Trophoblast cell (in vitro differentiated cells and primary cell): ENCODE results near the gene ZNF215.
"Not testable (repeated sequence)": the region's sequence is repeated elsewhere in the genome, so short reads cannot be mapped to it uniquely, and the experiment has no call there.

ENCODE experiments used
- DNase-seq, 2 donors: peaks; one replicate each; pipeline ENCODE4 v3.0.0-alpha.2; 2016
- H2AFZ ChIP-seq: 2 replicates; pipeline ENCODE4 v1.6.1; 2013; ENCODE audit warnings: low read length, moderate library complexity, mild to moderate bottlenecking; ENCODE audit not compliant: insufficient read depth, poor library complexity
- H2AK5ac ChIP-seq: 2 replicates; pipeline ENCODE4 v1.6.1; 2013; ENCODE audit warnings: mild to moderate bottlenecking, low read length
- H2BK120ac ChIP-seq: 2 replicates; pipeline ENCODE4 v1.6.1; 2013; ENCODE audit warnings: low read length, mild to moderate bottlenecking, moderate library complexity; ENCODE audit not compliant: insufficient read depth, poor library complexity
- H2BK12ac ChIP-seq: 2 replicates; pipeline ENCODE4 v1.6.1; 2013; ENCODE audit warnings: mild to moderate bottlenecking, low read length, moderate library complexity
- H2BK5ac ChIP-seq: 2 replicates; pipeline ENCODE4 v1.6.1; 2013; ENCODE audit warnings: low read length, low read depth, moderate library complexity, mild to moderate bottlenecking; ENCODE audit not compliant: poor library complexity
- H3K14ac ChIP-seq: 2 replicates; pipeline ENCODE4 v1.6.1; 2013; ENCODE audit warnings: mild to moderate bottlenecking, low read length
- H3K18ac ChIP-seq: 2 replicates; pipeline ENCODE4 v1.6.1; 2013; ENCODE audit warnings: mild to moderate bottlenecking, low read length
- H3K23ac ChIP-seq: 2 replicates; pipeline ENCODE4 v1.6.1; 2013; ENCODE audit warnings: low read length
- H3K27ac ChIP-seq: 2 replicates; pipeline ENCODE4 v1.5.1; 2013; ENCODE audit warnings: low read depth, mild to moderate bottlenecking, inconsistent platforms, low read length, moderate library complexity
- H3K27me3 ChIP-seq: 2 replicates; pipeline ENCODE4 v1.6.1; 2013; ENCODE audit warnings: inconsistent platforms, mild to moderate bottlenecking, low read length, moderate library complexity; ENCODE audit not compliant: insufficient read depth
- H3K36me3 ChIP-seq, 2 experiments: 1 replicate in 1 of 2; 2 replicates in 1 of 2; pipeline ENCODE4 v1.6.1; 2013; ENCODE audit warnings: low read length in 2 of 2, mild to moderate bottlenecking in 2 of 2, moderate library complexity in 1 of 2; ENCODE audit not compliant: insufficient read depth in 2 of 2, control insufficient read depth in 1 of 2
- H3K4ac ChIP-seq: 2 replicates; pipeline ENCODE4 v1.6.1; 2013; ENCODE audit warnings: low read depth, mild to moderate bottlenecking, low read length, moderate library complexity
- H3K4me1 ChIP-seq, 2 experiments: 1 replicate in 1 of 2; 2 replicates in 1 of 2; pipeline ENCODE4 v1.6.1; 2013; ENCODE audit warnings: low read length in 2 of 2, mild to moderate bottlenecking in 2 of 2, moderate library complexity in 1 of 2; ENCODE audit not compliant: insufficient read depth in 2 of 2, control insufficient read depth in 1 of 2
- H3K4me2 ChIP-seq: 2 replicates; pipeline ENCODE4 v1.6.1; 2013; ENCODE audit warnings: inconsistent platforms, mild to moderate bottlenecking, low read length, moderate library complexity
- H3K4me3 ChIP-seq: 2 replicates; pipeline ENCODE4 v1.5.1; 2013; ENCODE audit warnings: mild to moderate bottlenecking, low read depth, low read length, inconsistent platforms
- H3K79me1 ChIP-seq: one replicate; pipeline ENCODE4 v1.6.1; 2013; ENCODE audit warnings: low read length
- H3K79me2 ChIP-seq: 2 replicates; pipeline ENCODE4 v1.6.1; 2013; ENCODE audit warnings: low read length, mild to moderate bottlenecking; ENCODE audit not compliant: control insufficient read depth, insufficient read depth, poor library complexity
- H3K9ac ChIP-seq: 2 replicates; pipeline ENCODE4 v1.6.1; 2013; ENCODE audit warnings: mild to moderate bottlenecking, low read length
- H3K9me3 ChIP-seq: 2 replicates; pipeline ENCODE4 v1.6.1; 2013; ENCODE audit warnings: low read depth, mild to moderate bottlenecking, control low read depth, inconsistent platforms, low read length; ENCODE audit not compliant: insufficient read depth
- H4K12ac ChIP-seq: 2 replicates; pipeline ENCODE4 v1.6.1; 2013; ENCODE audit warnings: low read depth, mild to moderate bottlenecking, low read length, moderate library complexity
- H4K8ac ChIP-seq: 2 replicates; pipeline ENCODE4 v1.6.1; 2013; ENCODE audit warnings: low read depth, mild to moderate bottlenecking, low read length, moderate library complexity
- H4K91ac ChIP-seq: one replicate; pipeline ENCODE4 v1.6.1; 2013; ENCODE audit warnings: low read depth, mild to moderate bottlenecking, low read length, moderate library complexity
- WGBS: extraction: QIAGEN DNeasy Blood & Tissue Kit; methylation state at CpG from one replicate; pipeline ENCODE4 v1.1.7; 2013; ENCODE audit warnings: missing lambda C conversion rate; ENCODE audit not compliant: insufficient read length, insufficient coverage; ENCODE audit errors: extremely low coverage; 5-methylcytosine and 5-hydroxymethylcytosine counted together

The ZNF215 gene

GRCh38 chr11:6895010-6895409, 31.2 kb upstream of the ZNF215 start:
- Histone ChIP-seq H3K4me1 (no peaks in the 10 kb centered on the region), H3K79me1 (no peaks in the 10 kb centered on the region), H3K79me2 (no peaks in the 10 kb centered on the region), H3K9ac (no peak overlapping the region), H3K36me3 (no peaks in the 10 kb centered on the region), H2BK120ac (no peak overlapping the region), H2BK5ac (no peak overlapping the region), H3K27me3 (no peaks in the 10 kb centered on the region), H3K23ac (no peak overlapping the region), H3K14ac (no peak overlapping the region), H4K8ac (no peak overlapping the region), H2BK12ac (no peak overlapping the region), H2AK5ac (no peak overlapping the region), H3K4me2 (no peak overlapping the region), H3K18ac (no peak overlapping the region), H3K4me3 (no peak overlapping the region), H4K91ac (no peak overlapping the region), H3K27ac (no peak overlapping the region), H2AFZ (no peak overlapping the region), H3K4ac (no peak overlapping the region), H4K12ac (no peak overlapping the region), H3K9me3 (no peaks in the 10 kb centered on the region)
- DNase-seq, result no peak

- H3K79me1 ChIP-seq, result no peaks in the 10 kb centered on the region
- H2AK5ac ChIP-seq, result no peak overlapping the region
- H3K18ac ChIP-seq, result no peak overlapping the region
- H3K14ac ChIP-seq, result no peak overlapping the region
- H3K79me2 ChIP-seq, result no peaks in the 10 kb centered on the region
- no peak overlapping the region for H2BK120ac ChIP-seq
- H3K4me3 ChIP-seq, result no peak overlapping the region
- H2AFZ ChIP-seq, result no peak overlapping the region
- H3K4me2 ChIP-seq, result no peak overlapping the region
- no peaks in the 10 kb centered on the region for H3K4me1 ChIP-seq
- no peak overlapping the region for H2BK12ac ChIP-seq
- no peak overlapping the region for H2BK5ac ChIP-seq
- H3K27me3 ChIP-seq, result no peaks in the 10 kb centered on the region
- H3K23ac ChIP-seq, result no peak overlapping the region
- H3K27ac ChIP-seq, result no peak overlapping the region
- DNase-seq, result no peak
- H4K8ac ChIP-seq, result no peak overlapping the region
- H4K91ac ChIP-seq, result no peak overlapping the region
- no CpG with 5 or more reads among the region's 1 CpG for WGBS
- no peak overlapping the region for H3K9ac ChIP-seq
- no peaks in the 10 kb centered on the region for H3K36me3 ChIP-seq
- no peak overlapping the region for H3K4ac ChIP-seq
- H3K9me3 ChIP-seq, result no peaks in the 10 kb centered on the region
- H4K12ac ChIP-seq, result no peak overlapping the region
These were observed 27.3 kb upstream of the ZNF215 start for GRCh38 chr11:6898911-6899310.

GRCh38 chr11:6900327-6900999, 25.8 kb upstream of the ZNF215 start:
- Histone ChIP-seq H2AFZ (no peak overlapping the region), H3K27me3 (no peaks in the 10 kb centered on the region), H3K4ac (no peak overlapping the region), H3K9ac (no peak overlapping the region), H4K8ac (no peak overlapping the region), H3K27ac (no peak overlapping the region), H2AK5ac (no peak overlapping the region), H3K18ac (no peak overlapping the region), H3K4me1 (no peaks in the 10 kb centered on the region), H2BK5ac (no peak overlapping the region), H2BK120ac (no peak overlapping the region), H3K4me3 (no peak overlapping the region), H3K79me2 (no peaks in the 10 kb centered on the region), H3K4me2 (no peak overlapping the region), H3K14ac (no peak overlapping the region), H3K79me1 (no peaks in the 10 kb centered on the region), H3K9me3 (peaks cover 3% of the 10 kb centered on the region), H2BK12ac (no peak overlapping the region), H4K91ac (no peak overlapping the region), H4K12ac (no peak overlapping the region), H3K36me3 (no peaks in the 10 kb centered on the region), H3K23ac (no peak overlapping the region)
- no CpG with 5 or more reads among the region's 2 CpGs for WGBS
- peak in 1 of 2 donors; percentile 66 for DNase-seq

- not testable (repeated sequence) for H2BK5ac ChIP-seq, H3K4me3 ChIP-seq, H4K8ac ChIP-seq, H3K14ac ChIP-seq, H2BK12ac ChIP-seq, H3K23ac ChIP-seq, H3K9me3 ChIP-seq, H3K9ac ChIP-seq, H2AK5ac ChIP-seq, H3K18ac ChIP-seq, H3K4ac ChIP-seq, DNase-seq, H3K79me2 ChIP-seq, H2AFZ ChIP-seq, H2BK120ac ChIP-seq, H3K27me3 ChIP-seq, H3K27ac ChIP-seq, H3K4me1 ChIP-seq, H3K36me3 ChIP-seq, H3K79me1 ChIP-seq, H4K12ac ChIP-seq, H3K4me2 ChIP-seq, H4K91ac ChIP-seq
- WGBS, result no CpG with 5 or more reads among the region's 13 CpGs
These were observed 21.4 kb upstream of the ZNF215 start for GRCh38 chr11:6904804-6905203.
